CD4-positive, alpha-beta T cell treated with Interleukin-15 for 4 hours (primary cell): Measurements from ENCODE around the gene ZNF804A.
"Not testable (repeated sequence)": the region's sequence is repeated elsewhere in the genome, so short reads cannot be mapped to it uniquely, and the experiment has no call there.

Source experiments
- DNase-seq: peaks from one replicate; pipeline ENCODE4 v3.0.0-alpha.2; 2020; ENCODE audit warnings: low spot score

Gene ZNF804A

DNA sequence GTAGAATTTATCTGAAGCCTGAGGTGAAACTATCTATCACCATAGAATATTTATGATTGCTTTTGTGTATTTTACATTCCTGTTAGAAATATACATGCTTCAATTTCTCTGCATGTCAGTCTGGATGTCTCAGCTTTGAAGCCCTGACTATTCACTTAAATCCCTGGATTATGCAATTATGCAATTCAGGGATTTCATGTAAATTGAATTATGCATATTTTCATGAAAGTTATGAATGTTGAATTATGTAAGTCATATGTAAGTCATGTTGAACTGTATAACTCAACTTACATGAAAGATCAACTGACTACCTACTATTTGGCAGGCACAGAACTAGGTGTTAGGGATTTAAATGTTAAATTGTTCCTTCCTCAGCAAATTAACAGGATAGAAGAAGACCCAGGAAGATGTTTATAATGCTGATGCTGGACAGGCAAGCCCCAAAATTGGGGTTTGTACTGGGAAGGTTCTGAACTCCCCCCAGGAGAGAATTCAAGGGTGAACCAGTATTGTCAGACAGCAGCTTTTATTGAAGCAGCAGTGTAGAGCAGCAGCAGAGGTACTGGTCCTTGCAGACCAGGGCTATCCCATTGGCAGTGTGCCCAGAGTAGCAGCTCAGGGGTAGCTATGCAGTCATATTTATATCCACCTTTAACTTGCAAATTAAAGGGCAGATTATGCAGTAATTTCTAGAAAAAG lies 236.5 kb downstream of the ZNF804A start:
- DNase-seq: no peak

DNA sequence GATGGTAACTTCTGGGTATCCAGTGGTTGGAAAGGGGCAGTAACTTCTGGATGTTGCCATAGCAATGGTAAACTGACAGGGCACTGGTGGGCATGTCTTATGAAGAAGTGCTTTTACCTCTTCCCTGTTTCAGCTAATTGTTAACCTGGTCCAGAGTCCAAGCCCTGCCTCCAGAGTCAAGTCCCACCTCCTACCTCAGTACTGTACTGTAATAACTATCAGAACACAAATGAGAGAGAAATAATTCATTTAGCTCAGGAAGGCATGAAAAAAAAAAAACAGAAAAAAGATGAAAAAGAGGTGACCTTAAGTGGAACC lies 237.0 kb downstream of the ZNF804A start:
- no peak for DNase-seq

DNA sequence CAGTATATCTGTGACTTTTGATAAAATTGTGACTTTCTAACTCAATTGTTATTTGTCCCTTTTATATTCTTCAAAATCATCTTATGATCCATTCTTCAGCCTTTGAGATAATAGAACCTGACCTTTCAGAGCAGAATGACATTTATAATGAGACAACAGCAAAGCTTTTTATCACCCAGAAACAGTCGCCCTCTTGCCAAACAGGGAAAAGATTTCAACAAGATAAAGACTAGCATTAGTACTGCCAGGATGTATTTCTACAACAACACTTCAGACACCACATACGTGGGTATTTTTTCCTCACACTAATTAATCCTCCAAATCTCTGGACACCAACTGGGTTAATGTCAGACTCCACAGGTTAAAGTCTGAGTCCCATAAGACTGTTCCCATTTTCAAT lies 249.0 kb downstream of the ZNF804A start:
- DNase-seq: no peak

DNA sequence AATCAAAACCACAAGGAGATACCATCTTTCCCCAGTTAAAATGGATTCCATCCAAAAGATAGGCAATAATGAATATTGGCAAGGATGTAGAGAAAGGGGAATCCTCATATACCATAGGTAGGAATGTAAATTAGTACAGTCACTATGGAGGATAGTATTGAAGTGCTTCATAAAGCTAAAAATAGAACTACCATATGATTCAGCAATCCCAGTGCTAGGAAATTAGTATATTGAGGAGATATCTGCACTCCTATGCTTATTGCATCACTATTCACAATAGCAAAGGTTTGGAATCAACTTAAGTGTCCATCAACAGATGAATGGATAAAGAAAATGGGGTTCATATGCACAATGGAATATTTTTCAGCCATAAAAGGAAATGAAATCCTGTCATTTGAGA lies 251.2 kb downstream of the ZNF804A start:
- no peak for DNase-seq

DNA sequence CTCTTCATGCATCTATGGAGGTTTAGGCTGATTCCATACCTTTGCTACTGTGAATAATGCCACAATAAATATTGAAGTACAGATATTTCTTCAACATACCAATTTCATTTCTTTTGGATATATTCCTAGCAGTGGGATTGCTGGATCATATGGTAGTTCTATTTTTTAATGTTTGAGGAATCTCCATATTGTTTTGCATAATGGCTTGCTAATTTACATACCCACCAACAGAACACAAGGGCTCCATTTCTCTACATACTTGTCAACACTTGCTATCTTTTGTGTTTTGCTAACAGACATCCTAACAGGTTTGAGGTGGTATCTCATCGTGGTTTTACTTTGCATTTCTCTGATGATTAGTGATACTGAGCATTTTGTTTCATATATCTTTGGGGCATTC lies 253.2 kb downstream of the ZNF804A start:
- no peak for DNase-seq

DNA sequence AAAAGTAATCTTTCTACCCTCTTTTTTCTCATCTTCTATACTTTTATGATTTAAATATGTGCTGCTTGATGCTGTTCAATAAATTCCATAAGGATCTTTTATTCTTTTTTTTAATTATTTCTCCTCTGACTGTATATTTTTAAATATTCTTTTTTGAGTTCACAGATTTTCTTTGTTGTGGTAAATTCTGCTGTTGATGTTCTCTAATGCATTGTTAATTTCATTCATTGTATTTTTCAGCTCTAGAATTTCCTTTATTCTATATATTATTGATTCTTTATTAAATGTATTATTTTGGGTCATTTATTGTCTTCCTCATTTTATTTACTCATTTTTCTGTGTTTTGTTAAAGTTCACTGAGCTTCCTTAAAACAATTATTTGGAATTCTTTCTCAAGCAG lies 260.9 kb downstream of the ZNF804A start:
- no peak for DNase-seq

DNA sequence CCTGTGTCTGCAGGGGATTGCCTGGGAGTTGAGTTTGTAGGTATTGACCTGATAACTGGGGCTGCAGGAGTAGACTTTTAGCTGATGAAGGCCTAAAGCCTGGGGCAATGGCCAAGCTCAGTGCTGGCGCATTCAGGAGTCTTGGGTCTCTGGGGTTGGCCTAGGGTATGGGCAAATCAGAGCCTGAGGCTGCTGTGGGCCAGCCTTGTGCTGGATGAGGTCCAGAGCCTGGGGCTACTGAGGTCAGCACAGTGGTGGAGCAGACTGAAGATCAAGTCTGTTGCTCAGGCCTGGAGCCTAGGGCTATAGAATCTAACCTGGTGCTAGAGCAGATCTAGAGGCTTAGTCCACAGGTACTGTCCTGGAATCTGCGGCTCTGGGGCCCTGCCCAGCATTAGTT lies 262.4 kb downstream of the ZNF804A start:
- DNase-seq: no peak

DNA sequence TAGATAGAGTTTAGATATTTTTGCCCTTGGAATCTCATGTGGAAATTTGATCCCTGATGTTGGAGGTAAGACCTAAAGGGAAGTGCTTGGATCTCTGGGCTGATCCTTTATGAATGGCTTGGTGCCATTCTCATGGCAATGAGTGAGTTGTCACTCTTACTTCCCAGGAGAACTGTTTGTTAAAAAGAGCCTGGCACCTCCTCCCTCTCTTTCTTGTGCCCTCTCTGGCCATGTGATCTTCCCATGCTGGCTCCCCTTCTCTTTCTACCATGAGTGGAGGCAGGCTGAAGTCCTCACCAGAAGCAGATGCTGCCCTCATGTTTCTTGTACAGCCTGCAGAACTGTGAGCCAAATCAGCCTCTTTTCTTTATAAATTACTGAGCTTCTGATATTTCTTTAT lies 276.9 kb downstream of the ZNF804A start:
- DNase-seq: no peak

DNA sequence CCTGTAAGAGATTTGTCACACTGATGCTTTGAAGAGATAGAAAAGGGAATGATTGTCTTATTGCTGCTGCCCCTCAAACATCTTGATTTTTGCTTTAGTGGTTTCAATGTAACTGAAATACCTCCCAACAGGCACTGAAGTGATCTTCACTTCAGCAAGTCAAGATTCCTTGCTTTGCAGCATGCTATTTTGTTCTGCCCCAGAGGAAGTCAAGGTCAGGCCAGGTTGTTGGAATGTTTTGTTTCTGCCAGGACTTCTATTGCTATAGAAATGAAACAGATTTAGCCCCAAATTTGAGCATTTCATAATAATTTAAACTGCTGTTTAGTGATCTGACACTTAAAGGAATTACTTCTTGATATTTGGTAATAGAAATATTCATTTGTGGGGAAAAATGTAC lies 277.6 kb downstream of the ZNF804A start:
- DNase-seq: no peak

DNA sequence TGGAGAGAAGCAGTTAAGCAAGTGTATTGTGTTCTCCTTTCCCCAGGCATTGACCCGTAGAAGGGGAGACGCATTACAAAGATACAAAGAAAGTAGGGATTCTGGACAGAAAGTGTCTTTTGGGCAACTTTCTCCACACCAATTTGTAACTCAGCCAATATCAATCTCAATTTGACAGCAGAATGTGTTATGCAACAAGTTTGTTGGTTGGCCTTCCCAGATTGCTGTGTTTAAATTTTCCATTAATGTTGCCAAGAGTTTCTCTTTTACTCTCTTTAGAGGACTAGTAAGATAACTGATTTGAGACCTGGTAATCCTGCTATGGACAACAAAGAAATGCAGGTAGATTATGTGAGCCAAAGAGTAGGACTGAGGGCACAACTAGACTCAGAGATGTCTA lies 279.6 kb downstream of the ZNF804A start:
- DNase-seq: no peak

DNA sequence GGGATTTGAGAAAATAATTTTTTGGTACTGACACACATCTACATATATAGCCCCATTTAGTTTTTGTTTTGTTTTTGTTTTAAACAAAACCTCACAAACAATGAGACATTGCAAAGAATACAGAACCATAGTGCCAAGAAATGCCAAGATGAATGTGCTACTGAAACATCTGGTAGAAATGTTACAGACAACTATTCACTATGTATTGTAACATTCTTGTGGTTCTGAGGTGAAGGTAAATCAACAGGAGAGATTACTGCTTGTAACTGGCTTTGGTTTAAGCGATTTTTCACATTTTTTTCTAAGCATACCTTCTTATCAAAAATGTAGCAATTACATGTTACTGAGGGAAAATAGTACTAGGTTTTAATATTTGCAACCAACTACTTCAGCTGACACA lies 281.3 kb downstream of the ZNF804A start:
- DNase-seq: no peak

DNA sequence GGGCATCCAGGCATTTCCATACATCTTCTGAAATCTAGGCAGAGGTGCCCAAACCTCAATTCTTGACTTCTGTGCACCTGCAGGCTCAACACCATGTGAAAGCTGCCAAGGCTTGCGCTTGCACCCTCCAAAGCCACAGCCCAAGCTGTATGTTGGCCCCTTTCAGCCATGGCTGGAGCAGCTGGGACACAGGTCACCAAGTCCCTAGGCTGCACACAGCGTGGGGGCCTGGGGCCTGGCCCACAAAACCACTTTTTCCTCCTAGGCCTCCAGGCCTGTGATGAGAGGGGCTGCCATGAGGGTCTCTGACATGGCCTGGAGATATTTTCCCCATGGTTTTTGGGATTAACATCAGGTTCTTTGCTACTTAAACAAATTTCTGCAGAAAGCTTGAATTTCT lies 288.3 kb downstream of the ZNF804A start:
- DNase-seq: not testable (repeated sequence)

DNA sequence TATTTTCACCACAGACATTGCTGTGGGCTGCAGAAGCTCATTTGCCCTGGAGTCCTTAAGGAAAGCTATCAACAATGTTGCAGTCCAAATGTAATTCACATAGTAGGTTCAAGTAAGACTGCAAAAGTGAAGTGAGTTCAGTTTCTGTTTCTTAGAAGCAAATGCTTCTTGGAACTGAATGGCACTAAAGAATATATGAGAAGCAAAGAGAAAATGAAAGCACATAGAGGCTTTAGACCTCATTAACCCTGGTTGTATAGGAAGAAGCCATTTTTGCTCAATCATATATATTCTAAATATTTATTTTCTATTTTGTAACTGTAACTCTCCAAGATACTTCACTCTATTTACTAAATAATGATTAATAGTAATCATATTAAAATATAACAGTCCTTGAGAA lies 292.0 kb downstream of the ZNF804A start:
- no peak for DNase-seq

DNA sequence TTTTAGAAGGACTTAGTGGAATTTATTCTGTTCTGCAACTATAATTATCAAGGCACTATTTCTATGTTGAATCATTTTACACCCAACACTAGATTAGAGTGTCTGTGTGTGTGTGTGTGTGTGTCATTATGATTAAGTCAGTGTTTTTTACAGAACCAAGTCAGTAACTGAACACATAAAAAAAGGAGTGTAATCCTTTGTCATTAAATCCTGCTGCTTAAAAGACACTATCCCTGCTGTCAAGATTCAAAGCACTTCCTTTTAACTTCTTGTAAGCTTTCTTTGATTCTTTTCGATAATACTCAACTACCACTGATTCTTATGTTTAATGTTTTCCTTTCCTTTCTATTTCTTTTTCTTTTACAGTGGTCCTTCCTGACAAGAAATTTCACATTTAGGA lies 306.7 kb downstream of the ZNF804A start:
- no peak for DNase-seq

DNA sequence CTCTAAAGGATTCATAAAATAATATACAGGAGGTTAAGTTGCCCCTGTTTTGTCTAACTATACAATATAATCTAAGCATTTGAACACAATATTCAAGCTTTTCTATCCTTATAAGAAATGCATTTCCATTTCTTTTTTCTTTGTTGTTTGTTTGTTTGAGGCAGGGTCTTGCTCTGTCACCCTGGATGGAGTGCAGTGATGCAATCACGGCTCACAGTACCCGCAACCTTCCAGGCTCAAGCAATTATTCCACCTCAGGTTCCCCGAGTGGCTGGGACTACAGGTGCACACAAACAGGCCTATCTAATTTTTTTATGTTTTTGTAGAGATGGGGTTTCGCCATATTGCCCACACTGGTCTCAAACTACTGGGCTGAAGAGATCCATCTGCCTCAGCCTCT lies 307.8 kb downstream of the ZNF804A start:
- DNase-seq: no peak

DNA sequence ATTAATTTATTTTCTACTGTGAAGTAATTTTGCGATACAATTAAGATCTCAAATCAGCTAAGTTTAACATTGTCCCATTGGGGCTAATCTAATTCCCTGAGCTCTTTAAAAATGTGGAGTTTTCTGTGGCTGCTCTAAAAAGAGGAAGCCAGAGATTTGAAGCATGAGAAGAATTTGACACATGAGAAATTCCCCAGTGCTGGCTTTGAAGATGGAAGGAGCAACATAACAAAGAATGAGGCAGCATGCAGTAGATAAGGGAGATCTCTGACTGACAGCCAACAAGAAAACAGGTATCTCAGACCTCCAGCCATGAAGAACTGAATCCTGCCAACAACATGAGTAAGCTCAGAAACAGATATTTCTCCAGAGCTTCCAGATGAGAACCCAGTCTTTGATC lies 308.4 kb downstream of the ZNF804A start:
- DNase-seq: no peak

DNA sequence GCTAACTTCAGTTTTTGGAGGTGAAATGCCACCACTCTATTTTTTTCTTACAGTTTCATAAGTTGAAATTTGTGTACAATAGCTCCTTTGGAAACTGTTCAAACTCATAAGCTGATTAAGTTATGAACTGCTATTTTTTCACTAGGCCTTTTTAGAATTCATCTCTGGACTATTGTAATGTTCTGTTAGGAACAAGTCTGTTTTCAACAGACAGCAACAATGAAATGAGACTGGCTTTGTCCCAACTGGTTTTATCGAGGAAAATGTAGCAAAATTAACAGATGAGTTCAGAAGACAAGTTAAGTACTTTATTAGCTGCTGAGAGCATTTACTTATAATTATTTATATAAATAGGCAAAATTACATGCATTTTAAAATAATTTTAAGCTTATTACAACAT lies 310.6 kb downstream of the ZNF804A start:
- no peak for DNase-seq

DNA sequence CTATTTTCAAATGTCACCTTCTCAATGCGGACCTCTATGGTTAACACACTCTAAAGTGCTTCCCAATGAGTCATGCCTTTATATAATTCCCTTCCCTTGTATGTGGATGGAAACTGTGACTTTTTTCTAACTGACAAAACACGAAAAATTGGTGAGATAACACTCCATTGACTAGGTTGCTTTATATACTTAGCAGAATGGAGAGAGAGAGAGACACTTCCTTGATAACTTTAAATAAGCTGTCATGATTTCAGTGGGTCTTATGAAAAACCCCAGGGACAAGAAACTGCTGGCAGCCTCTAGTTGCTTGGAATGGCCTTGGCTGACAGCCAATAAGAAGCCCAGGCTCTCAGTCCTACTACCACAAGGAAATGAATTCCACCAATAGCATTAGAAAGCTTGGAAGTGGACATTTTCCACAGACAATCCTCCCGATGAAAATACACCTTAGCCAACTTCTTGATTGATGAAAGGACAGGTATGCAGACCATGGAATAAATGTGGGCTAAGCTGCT lies 322.2 kb downstream of the ZNF804A start:
- no peak for DNase-seq

DNA sequence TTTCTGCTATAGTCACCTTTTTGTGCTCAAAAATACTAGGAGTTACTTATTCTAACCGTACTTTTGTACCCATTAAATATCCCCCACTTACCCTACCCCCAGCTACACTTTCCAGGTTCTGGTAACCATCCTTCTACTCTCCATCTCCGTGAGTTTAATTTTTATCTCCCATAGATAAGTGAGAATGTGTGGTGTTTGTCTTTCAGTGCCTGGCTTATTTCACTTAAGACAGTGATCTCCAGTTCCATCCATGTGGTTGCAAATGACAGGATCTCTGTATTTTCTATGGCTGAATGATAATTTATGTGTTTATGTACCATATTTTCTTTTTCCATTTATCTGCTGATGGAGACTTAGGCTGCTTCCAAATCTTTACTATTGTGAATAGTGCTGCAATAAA lies 323.3 kb downstream of the ZNF804A start:
- no peak for DNase-seq

DNA sequence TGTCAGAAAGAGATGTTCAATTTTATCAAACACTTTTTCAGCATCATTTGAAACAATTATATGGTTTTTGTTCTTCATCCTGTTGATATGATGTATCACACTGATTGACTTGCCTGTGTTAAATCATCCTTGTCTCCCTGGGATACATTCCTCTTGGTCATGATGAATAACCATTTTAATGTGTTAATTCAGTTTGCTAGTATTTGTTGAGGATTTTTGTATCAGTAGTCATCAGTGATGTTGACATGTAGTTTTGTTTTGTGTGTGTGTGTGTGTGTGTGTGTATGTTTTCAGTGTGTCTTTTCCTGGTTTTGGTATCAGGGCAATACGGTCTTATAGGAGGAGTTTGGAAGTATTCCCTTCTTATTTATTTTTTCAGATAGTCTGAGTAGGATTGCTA lies 325.4 kb downstream of the ZNF804A start:
- DNase-seq: no peak

DNA sequence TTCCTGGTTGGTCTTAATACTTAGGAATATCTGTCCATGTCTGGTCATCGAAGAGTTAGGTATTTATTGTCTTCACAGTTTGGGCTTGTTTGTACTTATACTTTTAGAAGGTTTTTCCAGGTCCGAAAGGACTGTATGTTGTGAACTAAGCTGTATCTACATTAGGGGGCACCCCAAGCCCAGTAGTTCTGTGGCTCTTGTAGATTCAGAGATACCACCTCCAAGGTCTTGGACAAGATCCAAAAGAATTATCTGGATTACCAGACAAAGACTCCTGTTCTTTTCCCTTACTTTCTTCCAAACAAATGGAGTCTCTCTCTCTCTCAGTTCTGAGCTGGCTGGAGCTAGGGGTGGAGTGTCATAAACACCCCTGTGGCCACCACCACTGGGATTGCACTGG lies 328.7 kb downstream of the ZNF804A start:
- DNase-seq: no peak

DNA sequence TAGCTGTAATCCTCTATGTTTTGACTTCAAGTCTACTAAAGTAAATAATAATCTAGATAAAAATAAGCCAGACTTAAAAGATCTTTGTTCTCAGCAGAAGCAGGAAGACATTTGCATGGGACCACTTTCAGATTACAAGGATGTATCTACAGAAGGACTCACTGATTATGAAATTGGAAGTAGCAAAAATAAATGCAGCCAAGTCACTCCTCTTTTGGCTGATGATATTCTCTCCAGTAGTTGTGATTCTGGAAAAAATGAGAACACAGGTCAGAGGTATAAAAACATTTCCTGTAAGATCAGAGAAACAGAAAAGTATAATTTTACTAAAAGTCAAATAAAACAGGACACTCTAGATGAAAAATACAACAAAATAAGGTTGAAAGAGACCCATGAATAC lies 338.4 kb downstream of the ZNF804A start:
- DNase-seq: no peak

DNA sequence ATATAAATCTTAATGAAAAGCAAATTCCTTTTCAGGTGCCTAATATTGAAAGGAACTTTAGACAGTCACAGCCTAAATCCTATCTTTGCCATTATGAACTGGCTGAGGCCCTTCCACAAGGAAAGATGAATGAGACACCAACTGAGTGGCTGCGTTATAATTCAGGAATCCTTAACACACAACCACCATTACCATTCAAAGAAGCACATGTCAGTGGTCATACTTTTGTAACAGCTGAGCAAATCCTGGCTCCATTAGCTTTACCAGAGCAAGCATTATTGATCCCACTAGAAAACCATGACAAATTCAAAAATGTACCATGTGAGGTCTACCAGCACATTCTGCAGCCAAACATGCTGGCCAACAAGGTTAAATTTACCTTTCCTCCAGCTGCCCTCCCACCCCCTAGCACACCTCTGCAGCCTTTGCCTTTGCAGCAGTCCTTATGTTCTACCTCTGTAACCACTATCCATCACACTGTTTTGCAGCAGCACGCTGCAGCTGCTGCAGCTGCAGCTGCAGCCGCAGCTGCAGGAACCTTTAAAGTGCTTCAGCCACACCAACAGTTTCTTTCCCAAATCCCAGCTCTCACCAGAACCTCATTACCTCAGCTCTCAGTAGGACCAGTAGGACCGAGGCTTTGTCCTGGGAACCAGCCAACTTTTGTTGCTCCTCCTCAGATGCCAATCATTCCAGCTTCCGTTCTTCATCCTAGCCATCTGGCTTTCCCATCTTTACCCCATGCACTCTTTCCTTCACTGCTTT lies 340.1 kb downstream of the ZNF804A start:
- no peak for DNase-seq

DNA sequence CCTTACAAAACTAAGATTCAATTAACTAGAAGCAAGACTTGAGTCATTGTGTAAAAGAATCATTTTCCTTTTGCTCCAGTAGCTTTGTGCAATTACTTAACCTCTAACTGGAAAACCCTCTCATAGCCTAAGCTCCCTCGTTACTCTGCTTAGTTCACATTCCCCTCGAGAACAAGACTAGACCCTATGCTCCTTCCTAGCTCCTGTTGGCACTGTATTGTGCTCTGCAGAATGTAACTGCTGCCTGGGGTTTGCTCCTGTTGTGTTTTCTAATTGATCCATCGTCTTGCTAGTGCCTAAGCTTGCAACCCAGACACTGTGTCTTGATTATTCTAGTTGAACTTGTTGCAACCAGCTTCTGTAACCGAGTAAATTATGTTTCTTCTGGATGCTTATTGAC lies 347.0 kb downstream of the ZNF804A start:
- no peak for DNase-seq
